OCI-LY1 (cell line): ENCODE results near the gene OR7A5.

ENCODE experiments used
- H2AFZ ChIP-seq: fragments of 200-600 bp; sonication (generic), shearing (Covaris generic); 2 replicates; pipeline ENCODE4 v1.6.0; 2014; ENCODE audit warnings: antibody characterized with exemption, mild to moderate bottlenecking, low read length
- H3F3A ChIP-seq: fragments of 200-600 bp; sonication (generic), shearing (Covaris generic); 2 replicates; pipeline ENCODE4 v1.6.0; 2014; ENCODE audit warnings: mild to moderate bottlenecking, antibody characterized with exemption, low read length, moderate library complexity; ENCODE audit not compliant: insufficient read depth
- H3K27ac ChIP-seq: fragments of 200-600 bp; sonication (generic); 2 replicates; pipeline ENCODE4 v1.5.1; 2014; ENCODE audit warnings: low read length, mixed run types, mild to moderate bottlenecking, low read depth; ENCODE audit not compliant: poor library complexity, severe bottlenecking
- H3K27me3 ChIP-seq: fragments of 200-600 bp; sonication (generic); 2 replicates; pipeline ENCODE4 v1.6.0; 2014; ENCODE audit warnings: antibody characterized with exemption, mild to moderate bottlenecking, low read length, moderate library complexity; ENCODE audit not compliant: insufficient read depth
- H3K36me3 ChIP-seq: fragments of 200-600 bp; sonication (generic); 2 replicates; pipeline ENCODE4 v1.6.1; 2014; ENCODE audit warnings: mild to moderate bottlenecking, antibody characterized with exemption, low read length, moderate library complexity, mixed read lengths; ENCODE audit not compliant: insufficient read depth
- H3K4me1 ChIP-seq: fragments of 200-600 bp; sonication (generic); 2 replicates; pipeline ENCODE4 v1.5.1; 2014; ENCODE audit warnings: mild to moderate bottlenecking, low read length, moderate library complexity; ENCODE audit not compliant: insufficient read depth, severe bottlenecking
- H3K4me2 ChIP-seq: fragments of 200-600 bp; sonication (generic), shearing (Covaris generic); 2 replicates; pipeline ENCODE4 v1.6.1; 2014; ENCODE audit warnings: low read length
- H3K4me3 ChIP-seq: fragments of 200-600 bp; sonication (generic); 2 replicates; pipeline ENCODE4 v1.5.1; 2014; ENCODE audit warnings: low read length, low read depth, mild to moderate bottlenecking, mixed read lengths; ENCODE audit not compliant: poor library complexity, severe bottlenecking
- H3K79me2 ChIP-seq: fragments of 200-600 bp; shearing (Covaris generic); 2 replicates; pipeline ENCODE4 v1.6.1; 2016; ENCODE audit warnings: mixed run types, low read length, mixed read lengths; ENCODE audit not compliant: insufficient read depth
- H3K9ac ChIP-seq: fragments of 200-600 bp; sonication (generic), shearing (Covaris generic); 2 replicates; pipeline ENCODE4 v1.6.1; 2014; ENCODE audit warnings: mild to moderate bottlenecking, low read length, mixed read lengths
- H3K9me2 ChIP-seq: fragments of 200-600 bp; sonication (generic), shearing (Covaris generic); 2 replicates; pipeline ENCODE4 v1.6.1; 2014; ENCODE audit warnings: low read depth, mild to moderate bottlenecking, low read length, mixed read lengths
- H3K9me3 ChIP-seq: fragments of 200-600 bp; shearing (Covaris generic); 2 replicates; pipeline ENCODE4 v1.6.1; 2014; ENCODE audit warnings: low read length, mixed read lengths
- H4K20me1 ChIP-seq: fragments of 200-600 bp; sonication (generic), shearing (Covaris generic); 2 replicates; pipeline ENCODE4 v1.6.0; 2016; ENCODE audit warnings: mild to moderate bottlenecking, low read length; ENCODE audit not compliant: insufficient read depth
- CTCF ChIP-seq: fragments of 200-600 bp; sonication (generic), shearing (Covaris generic); IDR thresholded peaks from 2 replicates; pipeline ENCODE4 v1.5.1; 2017; ENCODE audit warnings: mild to moderate bottlenecking, antibody characterized with exemption, low read length, moderate library complexity, mixed read lengths
- EZH2 ChIP-seq: fragments of 200-600 bp; sonication (generic), shearing (Covaris generic); IDR thresholded peaks from 2 replicates; pipeline ENCODE4 v1.8.0; 2017; ENCODE audit warnings: borderline replicate concordance, mixed run types, mild to moderate bottlenecking, antibody characterized with exemption, low read length, moderate library complexity, mixed read lengths

Gene OR7A5

DNA sequence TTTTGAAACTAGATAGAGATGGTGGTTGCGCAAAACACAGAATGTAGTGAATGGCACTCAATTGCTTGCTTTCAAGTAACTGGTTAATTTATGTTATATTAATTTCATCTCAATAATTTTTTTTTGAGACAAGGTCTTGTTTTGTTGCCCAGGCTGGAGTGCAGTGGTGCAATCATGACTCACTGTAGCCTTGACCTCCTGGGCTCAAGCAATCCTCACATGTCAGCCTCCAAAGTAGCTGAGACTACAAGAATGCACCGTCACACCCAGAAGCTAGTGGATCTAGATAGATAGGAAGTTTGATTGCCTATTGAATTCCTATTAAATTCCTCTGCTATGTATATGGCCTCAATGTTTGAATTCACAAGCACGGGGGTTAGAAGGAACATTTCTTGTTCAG, 30.2 kb downstream of the OR7A5 start:
- Histone ChIP-seq H3K27me3 (peaks cover 2% of the 10 kb centered on the region; the same call in 1 of the 2 replicates), H3K4me1 (no peaks in the 10 kb centered on the region)

DNA sequence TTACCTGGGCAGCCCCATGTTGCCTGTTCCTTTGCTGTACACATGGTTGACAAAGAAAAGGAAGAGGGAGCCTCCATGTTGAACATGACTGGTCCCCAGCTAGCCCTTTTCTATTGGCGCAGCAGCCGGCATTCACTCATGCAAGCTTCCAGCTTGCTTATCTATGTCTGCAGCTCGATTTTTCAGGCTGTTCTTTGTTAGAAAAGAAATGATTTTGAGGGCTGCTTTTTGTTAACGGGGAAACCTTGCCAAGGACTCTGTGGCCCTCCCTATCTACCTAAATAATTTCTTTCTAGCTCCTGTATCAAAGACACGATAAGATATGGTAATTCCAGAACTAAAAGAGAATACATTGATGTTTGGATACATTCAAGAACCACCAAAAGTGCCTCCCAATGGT, 36.2 kb downstream of the OR7A5 start:
- no peak overlapping the region for H3K9ac ChIP-seq
- TF ChIP-seq CTCF (no peak), EZH2 (no peak)
- no peak overlapping the region for H3K4me2 ChIP-seq
- no peak overlapping the region for H3K4me3 ChIP-seq
- H3F3A ChIP-seq, result no peaks in the 10 kb centered on the region
- H2AFZ ChIP-seq, result no peak overlapping the region
- H3K36me3 ChIP-seq, result no peaks in the 10 kb centered on the region
- H3K79me2 ChIP-seq, result no peaks in the 10 kb centered on the region
- H3K27ac ChIP-seq, result no peak overlapping the region
- 0 out of 2 replicates have a peak, but pooled peaks cover 5% of the 10 kb centered on the region for H3K27me3 ChIP-seq
- no peaks in the 10 kb centered on the region for H3K4me1 ChIP-seq
- H3K9me2 ChIP-seq, result no peaks in the 10 kb centered on the region
- no peaks in the 10 kb centered on the region for H3K9me3 ChIP-seq
- H4K20me1 ChIP-seq, result no peaks in the 10 kb centered on the region

More for the DNA sequence above, 30.2 kb downstream of the OR7A5 start:
- Histone ChIP-seq H3K9ac (no peak overlapping the region), H3K4me3 (no peak overlapping the region), H4K20me1 (no peaks in the 10 kb centered on the region), H3K27ac (no peak overlapping the region), H3K9me2 (no peaks in the 10 kb centered on the region), H2AFZ (no peak overlapping the region), H3F3A (no peaks in the 10 kb centered on the region), H3K4me2 (no peak overlapping the region), H3K79me2 (no peaks in the 10 kb centered on the region), H3K36me3 (no peaks in the 10 kb centered on the region), H3K9me3 (no peaks in the 10 kb centered on the region)
- TF ChIP-seq CTCF (no peak), EZH2 (no peak)

GRCh38 chr19:14796021-14796420, 39.0 kb downstream of the OR7A5 start:
- Histone ChIP-seq H3K36me3 (no peaks in the 10 kb centered on the region), H3K9me2 (no peaks in the 10 kb centered on the region), H3K9ac (no peak overlapping the region), H3K27me3 (0 out of 2 replicates have a peak, but pooled peaks cover 5% of the 10 kb centered on the region), H3F3A (no peaks in the 10 kb centered on the region), H3K79me2 (no peaks in the 10 kb centered on the region), H3K4me2 (no peak overlapping the region), H3K9me3 (no peaks in the 10 kb centered on the region), H3K4me1 (no peaks in the 10 kb centered on the region), H2AFZ (no peak overlapping the region), H3K4me3 (no peak overlapping the region), H4K20me1 (no peaks in the 10 kb centered on the region), H3K27ac (no peak overlapping the region)
- TF ChIP-seq EZH2 (no peak), CTCF (no peak)
